GM18508 (cell line): ENCODE data around the gene RGL3.
"Not testable (repeated sequence)": the region's sequence is repeated elsewhere in the genome, so short reads cannot be mapped to it uniquely, and the experiment has no call there.

ENCODE experiments used
- ATAC-seq: cut with Tn5 transposase; IDR thresholded peaks from one replicate; pipeline ENCODE4 v1.9.1; 2021; ENCODE audit warnings: moderate number of reproducible peaks; ENCODE audit not compliant: insufficient read depth, unreplicated experiment

RGL3 gene

DNA sequence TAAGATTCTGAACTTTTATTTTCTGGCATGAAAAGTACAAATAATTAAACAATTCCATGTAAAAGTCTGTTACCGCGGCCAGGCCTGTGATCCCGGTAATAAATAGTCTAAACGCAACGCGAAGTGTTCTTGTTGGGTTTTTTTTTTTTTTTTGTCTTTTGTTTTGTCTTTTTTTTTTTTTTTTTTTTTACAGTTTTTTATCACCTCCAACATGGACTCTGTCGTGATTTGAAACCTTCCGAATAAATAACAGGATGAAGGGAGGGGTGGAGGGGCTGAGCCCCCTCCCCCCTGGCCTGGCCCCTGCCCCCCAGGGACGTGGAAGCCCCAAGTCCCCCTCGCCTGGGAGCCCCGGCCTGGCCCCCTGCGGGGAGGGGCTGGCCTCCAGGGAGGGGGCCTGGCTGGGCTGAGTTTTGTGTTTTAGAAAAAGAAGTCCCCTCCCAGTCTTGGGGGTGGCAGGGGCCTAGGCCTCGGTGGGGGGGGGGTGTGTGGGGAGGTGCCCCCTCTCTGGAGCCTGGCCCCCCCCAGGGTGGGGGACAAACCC lies 32.3 kb upstream of the RGL3 start:
- ATAC-seq: no peak

DNA sequence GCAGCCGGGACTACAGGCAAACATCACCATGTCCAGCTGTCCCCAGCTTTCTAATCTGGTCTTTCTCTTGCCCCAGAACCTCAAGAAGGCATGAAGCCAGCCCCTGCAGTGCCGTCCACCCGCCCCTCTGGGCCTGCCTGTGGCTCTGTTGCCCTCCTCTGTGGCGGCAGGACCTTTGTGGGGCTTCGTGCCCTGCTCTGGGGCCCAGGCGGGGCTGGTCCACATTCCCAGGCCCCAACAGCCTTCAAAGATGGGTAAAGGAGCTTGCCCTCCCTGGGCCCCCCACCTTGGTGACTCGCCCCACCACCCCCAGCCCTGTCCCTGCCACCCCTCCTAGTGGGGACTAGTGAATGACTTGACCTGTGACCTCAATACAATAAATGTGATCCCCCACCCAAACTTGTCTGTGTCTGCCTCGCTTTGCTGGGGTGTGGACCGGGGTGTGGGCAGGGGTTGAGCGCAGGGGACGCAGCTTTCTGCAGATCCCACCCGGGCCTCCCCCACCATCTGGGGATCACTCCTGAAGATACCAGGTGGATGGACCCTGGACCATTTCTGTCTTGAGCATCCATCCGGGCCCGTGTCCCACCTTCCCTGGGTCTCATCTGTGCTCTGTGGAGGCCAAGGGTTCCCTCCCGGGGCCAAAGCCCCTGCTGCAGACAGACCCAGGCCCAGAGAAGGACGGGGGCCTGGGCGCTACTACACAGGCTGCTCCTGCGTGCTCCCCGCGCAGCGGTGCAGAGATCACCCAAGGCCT lies 31.6 kb upstream of the RGL3 start:
- ATAC-seq: no peak

DNA sequence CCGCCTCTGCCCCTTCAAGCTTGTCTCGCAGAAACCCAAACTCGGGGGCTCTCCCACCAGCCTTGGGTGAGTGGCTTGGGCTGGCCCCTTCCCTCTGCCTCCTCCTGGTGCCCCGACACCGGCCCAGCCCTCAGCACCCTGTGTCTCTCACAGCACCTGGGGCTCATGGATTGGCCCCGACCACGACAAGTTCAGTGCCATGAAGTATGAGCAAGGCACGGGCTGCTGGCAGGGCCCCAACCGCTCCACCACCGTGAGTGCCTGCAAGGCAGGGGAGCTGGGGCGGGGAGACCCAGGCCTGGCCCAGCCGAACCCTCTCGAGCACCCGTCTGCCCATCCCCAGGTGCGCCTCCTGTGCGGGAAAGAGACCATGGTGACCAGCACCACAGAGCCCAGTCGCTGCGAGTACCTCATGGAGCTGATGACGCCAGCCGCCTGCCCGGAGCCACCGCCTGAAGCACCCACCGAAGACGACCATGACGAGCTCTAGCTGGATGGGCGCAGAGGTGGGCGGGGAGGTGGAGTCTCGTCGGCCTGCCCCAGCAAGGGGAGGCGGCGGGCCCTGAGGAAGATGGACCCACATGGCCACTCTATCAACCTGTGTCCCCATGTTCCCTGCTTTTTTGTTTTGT lies 29.9 kb upstream of the RGL3 start:
- ATAC-seq: no peak

DNA sequence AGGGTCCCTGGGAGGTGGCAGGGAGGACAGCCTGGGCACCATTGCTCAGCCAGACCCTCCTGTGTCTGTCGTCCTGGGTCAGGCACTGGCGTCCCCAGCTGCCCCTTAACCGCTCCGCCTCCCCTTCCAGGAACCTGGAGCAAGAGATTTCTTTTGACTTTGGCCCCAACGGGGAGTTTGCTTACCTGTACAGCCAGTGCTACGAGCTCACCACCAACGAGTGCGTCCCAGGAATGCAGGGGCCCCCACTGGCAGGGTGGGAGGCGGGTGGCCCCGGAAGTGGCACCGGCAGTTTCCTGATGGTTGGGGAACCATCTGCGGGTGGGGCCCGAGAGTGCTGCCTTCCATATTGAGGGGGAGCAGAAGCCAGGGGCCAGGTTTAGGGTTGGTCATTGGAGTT lies 29.3 kb upstream of the RGL3 start:
- ATAC-seq: no peak

DNA sequence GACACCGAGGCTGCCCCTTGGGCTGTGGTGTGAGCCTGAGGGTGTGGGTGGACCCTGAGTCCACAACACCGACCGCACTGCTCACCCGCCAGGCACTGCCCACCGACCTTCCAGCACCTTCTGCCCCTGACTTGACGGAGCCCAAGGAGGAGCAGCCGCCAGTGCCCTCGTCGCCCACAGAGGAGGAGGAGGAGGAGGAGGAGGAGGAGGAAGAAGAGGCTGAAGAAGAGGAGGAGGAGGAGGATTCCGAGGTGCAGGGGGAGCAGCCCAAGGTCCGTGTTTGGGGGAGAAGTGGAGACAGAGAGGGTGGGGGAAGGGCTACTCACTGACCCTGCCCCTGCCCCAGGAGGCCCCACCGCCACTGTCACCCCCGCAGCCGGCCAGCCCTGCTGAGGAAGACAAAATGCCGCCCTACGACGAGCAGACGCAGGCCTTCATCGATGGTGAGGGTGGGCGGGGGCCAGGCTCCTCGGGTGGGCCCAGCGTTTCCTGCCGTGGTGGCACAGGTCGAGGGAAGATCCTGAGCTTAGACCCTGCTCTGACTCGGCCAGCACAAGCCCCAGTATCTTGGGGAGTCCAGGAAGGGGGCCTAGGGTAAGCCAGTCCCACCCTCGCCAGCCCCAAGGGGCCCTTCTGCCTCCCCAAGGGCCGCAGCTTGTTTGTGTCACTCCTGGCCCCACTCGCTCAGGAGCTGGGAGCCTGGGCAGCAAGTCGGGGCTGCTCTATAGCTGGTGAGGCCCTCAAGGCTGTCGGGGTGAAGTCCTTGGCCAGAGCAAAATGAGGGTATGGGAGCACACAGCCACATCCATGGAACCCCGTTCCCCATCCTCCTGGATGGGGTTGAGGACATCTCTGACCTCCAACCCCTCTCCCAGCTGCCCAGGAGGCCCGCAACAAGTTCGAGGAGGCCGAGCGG lies 28.5 kb upstream of the RGL3 start:
- ATAC-seq: no peak

DNA sequence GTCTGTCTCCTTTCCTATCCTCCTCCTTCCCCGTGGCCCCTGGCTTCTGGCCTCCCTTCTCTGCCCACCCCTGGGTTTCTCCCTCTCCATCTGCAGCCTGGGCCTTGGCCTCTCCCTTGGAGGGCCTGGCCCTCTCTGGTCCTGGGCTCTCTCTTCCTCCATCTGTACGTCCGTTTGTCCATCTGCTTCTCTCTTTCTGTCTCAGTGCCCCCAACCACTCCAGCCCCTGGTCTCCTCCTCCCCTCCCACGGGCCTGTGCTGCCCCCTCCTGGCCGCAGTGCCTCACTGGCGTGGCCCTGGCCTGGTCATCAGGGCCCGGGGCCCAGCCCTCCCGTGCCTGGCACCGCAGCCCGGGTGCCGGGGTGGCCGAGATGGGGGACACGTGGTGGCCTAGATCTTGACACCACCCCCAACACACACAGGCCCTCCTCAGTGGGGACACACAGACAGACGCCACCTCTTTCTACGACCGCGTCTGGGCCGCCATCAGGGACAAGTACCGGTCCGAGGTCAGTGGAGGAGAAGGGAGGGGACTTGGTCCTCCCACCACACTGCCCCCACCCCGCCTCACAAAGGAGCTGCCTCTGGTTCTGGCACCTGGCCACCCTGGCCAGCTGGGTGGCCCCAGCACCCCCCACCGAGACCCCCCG lies 27.7 kb upstream of the RGL3 start:
- ATAC-seq: no peak

DNA sequence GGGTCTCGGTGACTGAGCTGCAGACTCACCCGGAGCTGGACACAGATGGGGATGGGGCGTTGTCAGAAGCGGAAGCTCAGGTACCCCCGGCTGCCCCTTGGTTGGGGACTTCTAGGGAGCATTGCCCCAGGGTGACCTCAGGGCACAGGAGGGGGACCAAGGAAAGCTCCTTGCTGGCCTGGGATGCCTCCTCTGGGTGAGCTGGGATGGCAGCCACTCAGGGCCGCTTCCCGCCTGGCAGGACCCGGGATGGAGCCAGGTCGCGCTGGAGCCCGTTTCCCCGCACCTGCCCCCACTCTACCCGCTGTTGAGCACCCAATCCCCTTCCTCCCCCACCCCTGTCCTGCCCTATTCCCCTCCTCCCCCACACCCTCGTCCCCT lies 27.1 kb upstream of the RGL3 start:
- ATAC-seq: no peak

DNA sequence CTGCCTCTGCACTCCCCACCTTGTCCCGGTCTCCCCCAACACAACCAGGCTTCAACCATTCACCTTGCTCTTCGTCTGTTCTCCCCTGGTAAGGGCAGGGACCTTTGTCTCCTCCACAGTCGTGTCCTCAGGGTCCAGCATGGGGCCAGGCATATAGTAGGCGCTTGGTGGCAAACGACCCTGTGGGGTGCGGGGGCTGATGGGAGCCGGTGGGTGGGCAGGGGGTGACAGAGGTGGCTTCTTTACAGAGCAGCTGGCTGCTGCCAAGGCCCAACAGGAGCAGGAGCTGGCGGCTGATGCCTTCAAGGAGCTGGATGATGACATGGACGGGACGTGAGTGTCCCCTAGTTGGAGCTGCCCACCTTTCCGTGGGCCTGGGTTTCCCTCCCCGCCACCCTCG lies 26.0 kb upstream of the RGL3 start:
- no peak for ATAC-seq

DNA sequence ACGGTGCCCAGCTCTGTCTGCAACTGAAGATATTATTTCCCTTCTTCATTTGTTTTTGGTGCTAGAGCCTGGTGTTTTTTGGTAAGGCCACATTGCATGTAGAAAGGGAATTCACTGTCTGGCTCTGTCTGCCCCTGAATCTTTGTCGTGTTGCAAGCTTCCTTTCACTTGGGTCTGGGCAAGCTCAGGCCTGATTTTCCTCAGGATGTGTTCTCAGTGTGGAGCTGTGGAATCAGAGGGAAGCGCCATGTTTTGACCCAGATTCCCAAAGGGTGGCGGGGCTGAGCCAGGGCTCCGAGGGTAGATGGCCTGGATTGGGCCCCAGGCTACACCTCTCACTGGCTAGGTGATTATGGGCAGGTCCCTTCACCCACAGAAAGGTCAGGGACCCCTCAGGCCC lies 24.9 kb upstream of the RGL3 start:
- ATAC-seq: no peak

DNA sequence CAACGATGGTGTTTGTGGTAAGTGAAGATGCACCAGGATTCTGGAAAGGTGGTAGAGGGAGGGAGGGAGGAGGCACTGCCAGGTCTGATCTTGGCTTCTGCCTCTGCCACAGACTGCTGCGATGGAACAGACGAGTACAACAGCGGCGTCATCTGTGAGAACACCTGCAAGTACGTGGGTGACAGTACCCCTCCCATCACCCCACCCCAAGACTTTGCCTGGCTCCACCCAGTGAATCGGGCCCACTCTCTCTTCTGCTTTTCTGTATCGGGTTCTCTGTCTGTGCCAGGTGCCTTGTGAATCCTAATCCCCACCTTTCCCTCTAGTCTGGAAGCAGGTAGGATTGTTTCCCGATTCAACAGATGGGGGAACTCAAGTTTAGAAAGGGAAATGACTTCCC lies 18.8 kb upstream of the RGL3 start:
- ATAC-seq: no peak

DNA sequence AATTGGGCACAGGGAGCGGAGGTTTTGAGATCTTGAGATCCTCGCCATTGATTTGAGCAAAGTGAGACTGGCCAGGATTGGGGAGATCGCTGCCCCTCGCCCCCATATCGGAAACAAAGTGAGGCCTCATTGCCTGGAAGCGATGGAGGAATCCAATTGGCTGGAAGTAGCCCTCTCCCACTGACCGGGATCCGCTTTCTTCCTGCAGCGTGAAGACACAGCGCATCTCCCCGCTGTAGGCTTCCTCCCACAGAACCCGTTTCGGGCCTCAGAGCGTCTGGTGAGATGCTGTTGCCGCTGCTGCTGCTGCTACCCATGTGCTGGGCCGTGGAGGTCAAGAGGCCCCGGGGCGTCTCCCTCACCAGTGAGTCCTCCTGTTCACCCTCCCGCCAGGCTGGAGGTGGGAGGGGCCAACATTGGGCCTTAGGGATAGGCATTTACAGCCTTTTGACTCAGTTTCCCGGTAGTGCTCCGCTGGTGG lies 16.8 kb upstream of the RGL3 start:
- ATAC-seq: no peak

DNA sequence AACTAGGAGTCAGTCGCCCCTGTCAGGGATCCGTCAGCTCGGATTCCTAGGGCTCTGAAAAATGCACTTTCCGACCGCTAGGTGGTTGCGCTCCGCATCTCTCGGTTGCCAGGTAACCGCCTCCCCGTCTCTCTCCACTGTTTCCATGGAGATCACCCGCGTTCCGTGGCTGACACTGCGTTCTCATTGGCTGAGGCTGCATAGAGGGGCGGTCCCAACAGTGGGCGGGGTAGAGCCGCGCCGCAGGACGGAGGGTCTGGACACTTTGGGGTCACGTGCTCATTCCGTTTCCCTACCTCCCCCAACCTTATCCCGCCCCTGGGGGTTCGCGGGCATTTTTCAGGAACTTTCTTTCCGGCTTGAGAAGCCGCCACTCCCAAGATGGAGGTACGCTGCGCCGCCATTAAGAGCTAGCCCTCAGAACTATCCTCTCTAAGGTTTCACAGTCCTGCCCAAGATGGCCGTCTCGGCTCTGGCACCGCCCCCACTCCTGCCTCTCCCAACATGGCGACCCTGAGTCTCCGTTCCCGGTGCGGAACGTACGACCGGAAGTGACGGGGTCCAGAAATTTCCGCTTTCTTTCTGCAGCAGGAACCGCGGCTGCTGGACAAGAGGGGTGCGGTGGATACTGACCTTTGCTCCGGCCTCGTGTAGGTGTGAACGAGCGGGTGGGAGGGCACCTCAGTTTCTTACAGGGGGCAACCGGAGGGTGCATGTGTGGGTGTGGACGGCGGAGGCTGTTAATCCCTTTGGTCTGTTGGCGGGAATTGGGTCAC lies 16.1 kb upstream of the RGL3 start, which contains the start of the genes ODAD3 and PRKCSH:
Gene ODAD3, minus strand, starts transcription at position 65 of the 776 bp plus-strand sequence. CDS start 105 bp downstream, outside the sequence.
Gene PRKCSH, plus strand, starts transcription at position 579 of the 776 bp plus-strand sequence. CDS start 483 bp downstream, outside the sequence.
- ATAC-seq: peak; percentile 75

DNA sequence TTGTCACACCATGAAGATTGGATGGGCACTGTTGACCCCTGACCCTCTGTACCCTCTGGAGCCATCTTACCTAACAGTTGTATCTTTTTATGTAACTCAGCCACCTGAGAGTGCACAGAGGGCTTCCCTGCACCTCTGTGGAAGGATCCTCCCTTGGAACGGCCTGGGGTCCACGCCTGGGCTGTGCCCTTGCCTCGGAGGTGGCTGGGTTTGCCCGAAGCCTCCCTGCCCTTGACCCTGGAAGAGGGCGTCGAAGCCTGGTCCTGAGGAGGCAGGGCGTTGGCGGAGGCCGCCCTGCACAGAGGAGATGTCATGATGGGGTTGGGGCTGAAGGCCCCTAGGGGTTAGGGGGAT lies 15.6 kb upstream of the RGL3 start:
- no peak for ATAC-seq

DNA sequence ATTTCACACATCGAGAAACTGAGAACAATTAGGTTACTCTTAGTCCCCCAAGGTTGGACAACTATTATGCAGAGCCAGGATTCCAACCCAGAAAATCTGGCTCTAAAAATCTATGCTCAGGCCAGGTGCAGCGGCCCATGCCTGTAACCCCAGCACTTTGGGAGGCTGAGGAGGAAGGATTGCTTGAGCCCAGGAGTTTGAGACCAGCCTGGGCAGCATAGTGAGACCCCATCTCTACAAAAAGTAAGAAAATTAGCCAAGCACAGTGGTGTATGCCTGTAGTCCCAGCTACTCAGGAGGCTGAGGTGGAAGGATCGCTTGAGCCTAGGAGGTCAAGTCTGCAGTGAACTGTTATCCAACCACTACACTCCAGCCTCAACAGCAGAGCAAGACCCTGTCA lies 14.4 kb upstream of the RGL3 start:
- not testable (repeated sequence) for ATAC-seq

DNA sequence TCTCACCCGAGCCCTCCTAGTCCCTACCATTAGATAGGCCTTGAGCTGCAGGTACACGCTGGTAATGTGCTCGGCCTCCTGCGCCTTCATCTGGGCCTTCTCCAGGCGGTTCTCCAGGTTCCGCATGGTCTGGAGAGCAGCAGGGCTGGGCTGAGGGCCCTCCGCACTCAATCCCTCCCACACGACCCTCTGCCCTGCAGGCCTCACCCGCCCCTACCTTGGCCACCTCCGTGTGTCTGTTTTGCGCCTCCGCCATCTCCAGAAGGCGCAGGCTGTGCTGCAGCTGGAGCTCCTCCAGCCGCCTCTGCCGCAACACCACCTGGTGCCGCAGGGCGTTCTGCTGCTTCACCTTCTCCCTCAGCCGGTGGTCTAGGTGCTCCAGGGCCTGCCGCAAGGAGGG lies 7.5 kb upstream of the RGL3 start:
- ATAC-seq: no peak

DNA sequence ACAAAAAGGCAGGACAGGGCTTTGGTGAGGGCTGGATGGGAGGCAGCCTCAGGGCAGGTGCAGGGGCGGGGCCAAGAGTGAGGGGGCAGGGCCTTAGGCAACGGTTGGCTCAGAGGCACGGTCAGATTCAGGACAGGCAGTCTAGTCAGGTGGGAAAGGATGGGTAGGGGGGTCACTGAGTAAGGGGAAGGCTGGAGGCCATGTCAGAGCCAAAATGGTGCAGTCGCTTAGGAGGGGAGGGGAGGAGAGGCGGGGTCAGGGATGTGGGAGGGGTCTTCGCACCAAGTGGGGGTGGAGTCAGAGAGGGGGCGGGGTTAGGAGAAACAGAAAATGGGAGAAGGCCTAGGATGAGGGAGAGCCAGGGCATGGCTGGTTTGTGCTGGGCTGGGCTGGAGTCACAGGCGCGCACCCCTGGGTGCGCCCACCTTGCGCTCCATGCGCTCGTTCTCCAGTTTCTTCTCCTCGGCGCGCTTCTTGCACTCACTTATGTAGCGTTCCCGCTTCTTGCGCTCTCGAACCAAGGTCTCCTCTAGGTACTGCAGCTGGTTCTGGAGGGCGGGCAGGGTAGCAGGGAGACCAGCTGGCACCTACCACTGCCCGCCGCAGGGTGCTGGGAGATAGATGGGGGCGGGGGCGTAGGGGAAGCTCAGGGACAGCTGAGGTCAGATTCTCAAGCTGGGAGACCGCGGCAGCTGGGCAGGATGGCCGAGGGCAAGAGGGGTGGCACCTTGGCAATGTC lies 6.8 kb upstream of the RGL3 start:
- ATAC-seq: no peak

DNA sequence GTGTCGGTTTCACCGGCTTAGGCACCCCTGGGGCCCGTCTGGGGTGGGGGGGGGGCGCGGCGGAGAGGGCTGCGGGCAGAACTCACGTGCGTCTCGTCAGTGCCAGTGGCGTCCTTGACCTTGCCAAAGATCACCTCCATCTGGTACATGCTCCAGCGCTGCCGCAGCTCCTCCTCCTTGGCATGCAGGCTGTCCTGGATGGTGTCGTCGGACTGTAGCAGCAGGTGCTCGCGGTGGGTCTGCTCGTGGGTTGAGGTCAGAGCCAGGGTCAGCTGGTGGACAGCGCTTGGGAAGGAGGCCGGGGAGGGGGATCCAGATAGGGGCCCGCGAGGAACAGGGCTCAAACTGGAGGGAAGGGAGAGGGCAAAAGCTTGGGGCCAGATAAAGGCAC lies 4.7 kb upstream of the RGL3 start:
- no peak for ATAC-seq

DNA sequence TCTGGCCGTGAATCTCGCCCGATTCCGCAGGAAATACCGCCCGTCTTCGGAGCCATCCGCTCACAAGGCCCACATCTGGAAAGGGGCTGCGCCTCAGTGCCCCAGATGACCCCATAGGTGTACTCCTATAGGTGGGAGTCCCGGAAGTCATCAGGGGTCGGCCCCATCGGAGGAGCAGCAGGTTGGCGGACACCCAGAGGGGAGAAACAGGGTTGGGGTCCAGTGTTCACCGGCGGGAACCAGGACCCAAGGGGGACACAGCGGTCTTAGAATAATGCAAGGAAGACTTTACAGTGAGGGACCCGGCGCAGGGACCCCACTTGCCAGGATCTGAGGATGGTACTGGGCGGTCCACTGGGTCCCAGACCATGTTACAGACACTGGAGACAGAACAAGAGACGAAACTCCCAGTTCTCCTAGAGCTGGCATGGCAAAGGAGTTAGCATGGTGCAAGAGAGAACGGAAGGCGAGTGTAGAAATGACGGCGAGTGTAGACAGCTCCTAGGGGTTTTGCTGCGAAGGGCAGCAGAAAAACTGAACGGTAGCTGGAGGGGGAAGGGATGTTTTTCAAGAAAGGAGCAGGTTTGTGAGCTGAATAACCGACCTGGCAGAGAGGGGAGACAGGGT lies 4.2 kb upstream of the RGL3 start:
- no peak for ATAC-seq
